D341Med (cell line): Measurements from ENCODE around the gene ZNF260.

Experiments used
- DNase-seq: peaks from one replicate; pipeline ENCODE4 v3.0.0; 2012; ENCODE audit warnings: low spot score

ZNF260 gene

DNA sequence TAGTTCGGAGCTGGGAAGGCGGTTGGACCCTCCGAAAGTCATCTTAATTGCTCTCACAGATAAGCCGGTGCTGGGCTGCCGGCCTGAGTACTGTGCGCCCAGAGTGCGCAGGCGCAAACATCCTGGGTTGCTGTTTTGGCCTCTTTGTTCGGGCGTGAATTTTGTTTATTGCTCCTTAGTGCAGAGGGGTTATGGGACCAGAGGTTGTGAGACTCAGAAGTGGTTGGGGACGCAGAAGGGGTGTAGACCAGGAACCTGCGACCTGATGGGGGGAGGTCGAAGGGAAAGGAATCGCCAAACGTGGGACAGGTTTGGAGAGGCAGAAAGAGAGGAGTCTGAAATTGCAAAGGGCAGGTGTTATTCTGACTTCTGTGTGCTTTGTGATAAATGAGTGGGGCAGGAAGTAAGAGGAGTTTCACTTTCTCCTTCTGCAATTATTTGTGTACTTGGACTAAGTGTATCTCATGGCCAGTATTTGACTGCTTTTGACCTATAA, 38.1 kb downstream of the ZNF260 start:
- peak; percentile 92 for DNase-seq

- peak; percentile 93 for DNase-seq
Measured at GRCh38 chr19:36489118-36489919, 38.8 kb downstream of the ZNF260 start, which contains the start of gene ZNF566. TSS of gene ZNF566 (minus strand) at chr19:36489561. CDS start at chr19:36476557, 13,004 bp downstream.

DNA sequence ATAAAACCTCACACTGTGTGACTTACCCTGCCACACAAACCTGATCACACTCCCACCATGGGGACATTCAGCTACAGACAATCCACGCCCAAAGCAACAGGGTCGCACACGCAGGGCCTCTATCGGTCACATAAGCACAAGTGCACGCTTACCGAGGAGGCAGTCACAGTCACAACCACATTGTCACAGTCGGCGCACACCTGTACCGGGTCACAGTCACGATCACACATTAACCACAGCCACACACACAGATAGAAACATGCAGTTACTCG, 39.3 kb downstream of the ZNF260 start:
- peak; percentile 57 for DNase-seq

DNA sequence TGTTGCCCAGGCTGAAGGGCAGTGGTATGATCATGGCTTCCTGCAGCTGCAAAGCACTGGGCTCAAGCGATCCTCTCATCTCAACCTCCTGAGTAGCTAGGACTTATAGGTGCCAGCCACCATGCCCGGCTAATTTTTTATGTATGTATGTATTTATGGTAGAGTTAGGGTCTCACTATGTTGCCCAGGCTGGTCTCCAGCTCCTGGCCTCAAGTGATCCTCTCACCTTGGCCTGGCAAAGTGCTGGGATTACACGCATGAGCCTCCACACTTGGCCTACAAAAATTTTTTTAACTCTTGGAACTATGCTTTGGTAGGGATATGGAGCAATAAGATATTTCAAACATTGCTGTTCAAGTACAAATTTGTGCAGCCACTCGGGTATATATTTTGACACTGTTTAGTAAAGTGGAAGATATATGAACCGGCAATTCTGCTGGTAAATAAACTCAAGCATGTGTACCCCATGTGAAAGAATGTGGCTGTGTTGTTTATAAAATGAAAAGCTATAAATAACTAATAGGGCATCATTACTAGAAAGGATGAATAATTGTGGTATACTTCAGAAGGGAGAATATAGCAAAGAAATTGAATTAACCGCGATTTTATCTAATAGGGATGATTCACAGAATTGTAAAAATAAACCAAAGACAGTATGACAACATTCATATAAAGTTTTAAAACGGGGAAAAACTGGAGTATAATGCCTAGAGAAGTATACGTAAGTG, 39.8 kb downstream of the ZNF260 start:
- no peak for DNase-seq

- no peak for DNase-seq
Measured at GRCh38 chr19:36483653-36484052, 44.4 kb downstream of the ZNF260 start.

DNA sequence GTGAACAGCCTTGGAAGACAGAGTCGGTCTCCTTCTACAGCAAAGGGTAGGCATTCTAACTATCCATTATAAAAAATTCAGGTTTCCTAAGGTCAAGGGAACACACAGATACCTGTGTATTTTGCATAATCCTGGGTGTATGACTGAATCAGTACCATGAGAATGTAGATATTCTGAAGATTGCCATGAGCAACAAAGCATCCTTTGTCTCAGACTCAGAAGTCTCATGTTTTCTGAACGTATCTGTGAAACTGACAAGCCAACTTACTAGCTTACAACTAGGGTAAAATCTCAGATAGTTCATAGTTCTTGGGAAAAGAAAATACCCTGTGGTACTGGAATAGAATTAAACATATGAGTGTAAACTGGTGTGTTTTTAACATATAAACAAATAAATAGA, 45.2 kb downstream of the ZNF260 start:
- no peak for DNase-seq
